HG03039 (cell line): ENCODE data around the gene ITIH6.
"Not testable (repeated sequence)": the region's sequence is repeated elsewhere in the genome, so short reads cannot be mapped to it uniquely, and the experiment has no call there.

ENCODE experiments used
- ATAC-seq: cut with Tn5 transposase; IDR thresholded peaks from one replicate; pipeline ENCODE4 v1.9.1; 2021; ENCODE audit warnings: mild to moderate bottlenecking, moderate library complexity; ENCODE audit not compliant: unreplicated experiment

ITIH6 gene, protein sequence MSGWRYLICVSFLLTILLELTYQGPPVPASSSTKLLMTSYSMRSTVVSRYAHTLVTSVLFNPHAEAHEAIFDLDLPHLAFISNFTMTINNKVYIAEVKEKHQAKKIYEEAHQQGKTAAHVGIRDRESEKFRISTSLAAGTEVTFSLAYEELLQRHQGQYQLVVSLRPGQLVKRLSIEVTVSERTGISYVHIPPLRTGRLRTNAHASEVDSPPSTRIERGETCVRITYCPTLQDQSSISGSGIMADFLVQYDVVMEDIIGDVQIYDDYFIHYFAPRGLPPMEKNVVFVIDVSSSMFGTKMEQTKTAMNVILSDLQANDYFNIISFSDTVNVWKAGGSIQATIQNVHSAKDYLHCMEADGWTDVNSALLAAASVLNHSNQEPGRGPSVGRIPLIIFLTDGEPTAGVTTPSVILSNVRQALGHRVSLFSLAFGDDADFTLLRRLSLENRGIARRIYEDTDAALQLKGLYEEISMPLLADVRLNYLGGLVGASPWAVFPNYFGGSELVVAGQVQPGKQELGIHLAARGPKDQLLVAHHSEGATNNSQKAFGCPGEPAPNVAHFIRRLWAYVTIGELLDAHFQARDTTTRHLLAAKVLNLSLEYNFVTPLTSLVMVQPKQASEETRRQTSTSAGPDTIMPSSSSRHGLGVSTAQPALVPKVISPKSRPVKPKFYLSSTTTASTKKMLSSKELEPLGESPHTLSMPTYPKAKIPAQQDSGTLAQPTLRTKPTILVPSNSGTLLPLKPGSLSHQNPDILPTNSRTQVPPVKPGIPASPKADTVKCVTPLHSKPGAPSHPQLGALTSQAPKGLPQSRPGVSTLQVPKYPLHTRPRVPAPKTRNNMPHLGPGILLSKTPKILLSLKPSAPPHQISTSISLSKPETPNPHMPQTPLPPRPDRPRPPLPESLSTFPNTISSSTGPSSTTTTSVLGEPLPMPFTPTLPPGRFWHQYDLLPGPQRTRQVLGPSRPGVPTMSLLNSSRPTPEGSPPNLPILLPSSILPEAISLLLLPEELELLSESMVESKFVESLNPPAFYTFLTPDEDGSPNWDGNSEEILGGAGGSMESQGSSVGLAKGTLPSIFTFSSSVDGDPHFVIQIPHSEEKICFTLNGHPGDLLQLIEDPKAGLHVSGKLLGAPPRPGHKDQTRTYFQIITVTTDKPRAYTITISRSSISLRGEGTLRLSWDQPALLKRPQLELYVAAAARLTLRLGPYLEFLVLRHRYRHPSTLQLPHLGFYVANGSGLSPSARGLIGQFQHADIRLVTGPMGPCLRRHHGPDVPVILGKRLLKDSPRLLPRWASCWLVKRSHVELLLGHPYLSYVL

DNA sequence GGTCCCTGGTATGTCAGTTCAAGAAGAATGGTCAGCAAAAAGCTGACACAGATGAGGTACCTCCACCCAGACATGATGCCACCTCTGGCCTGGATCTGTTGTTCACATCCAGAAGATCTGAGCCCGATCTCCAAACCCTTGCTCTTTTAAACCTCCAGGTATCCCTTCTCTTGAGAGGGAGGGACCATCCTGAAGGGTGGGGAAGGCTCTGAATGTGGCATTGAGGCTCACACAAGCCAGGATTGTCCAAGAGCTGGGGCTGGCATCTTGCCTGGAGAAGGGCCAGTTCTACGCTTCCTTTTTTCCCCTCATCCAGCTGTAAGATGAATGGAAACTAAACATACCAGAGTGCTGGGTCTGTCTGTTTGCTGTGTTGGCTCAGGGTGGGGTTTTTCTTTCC, at the start of gene ITIH6:
Gene ITIH6, minus strand, starts transcription at position 119 of the 400 bp plus-strand sequence. Its CDS starts 45 bp downstream, at position 74.
- ATAC-seq: no peak

DNA sequence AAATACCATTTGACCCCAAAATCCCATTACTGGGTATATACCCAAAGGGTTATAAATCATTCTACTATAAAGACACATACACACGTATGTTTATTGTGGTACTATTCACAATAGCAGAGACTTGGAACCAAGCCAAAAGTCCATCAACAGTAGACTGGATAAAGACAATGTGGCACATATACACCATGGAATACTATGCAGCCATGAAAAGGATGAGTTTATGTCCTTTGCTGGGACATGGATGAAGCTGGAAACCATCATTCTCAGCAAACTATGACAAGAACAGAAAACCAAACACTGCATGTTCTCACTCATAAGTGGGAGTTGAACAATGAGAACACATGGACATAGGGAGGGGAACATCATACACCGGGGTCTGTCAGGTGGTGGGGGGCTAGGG, 49.6 kb upstream of the ITIH6 start:
- ATAC-seq: not testable (repeated sequence)

DNA sequence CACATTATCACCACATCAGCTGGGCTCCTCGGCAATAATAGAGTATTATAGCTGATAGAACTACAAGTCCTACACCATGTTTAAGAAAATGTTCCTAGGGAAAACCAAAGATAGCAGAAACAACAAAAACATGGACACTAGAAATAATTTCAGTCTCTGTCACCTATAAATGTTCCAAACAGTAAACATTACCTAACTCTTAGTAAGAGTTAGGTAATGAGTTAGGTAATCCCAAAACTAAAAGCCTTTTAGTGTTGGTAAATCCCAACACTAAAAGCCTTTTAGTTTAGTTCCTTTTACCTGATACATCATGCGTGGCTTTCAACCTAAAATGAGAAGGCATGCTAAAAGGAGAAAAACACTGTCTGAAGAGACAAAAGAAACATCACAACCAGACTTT, 45.0 kb upstream of the ITIH6 start:
- no peak for ATAC-seq

DNA sequence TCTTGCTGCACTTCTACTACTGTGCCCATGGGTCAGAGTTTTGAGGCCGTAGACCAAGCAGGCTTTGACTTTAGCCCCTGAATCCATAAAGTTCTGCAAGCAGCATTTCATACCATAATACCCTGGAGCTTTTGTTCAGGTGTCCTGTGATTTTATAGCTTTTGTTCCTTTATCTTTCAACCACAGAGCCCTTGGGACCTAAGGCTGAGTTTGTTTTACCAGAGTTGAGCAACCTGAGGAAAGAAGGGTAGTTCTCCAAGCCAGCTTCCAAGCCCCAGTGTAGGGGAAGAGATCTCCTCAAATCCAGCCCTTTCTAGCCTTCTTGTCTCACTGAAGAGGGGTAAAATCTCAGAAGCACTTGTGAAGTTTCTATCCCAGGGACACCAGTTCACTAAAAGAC, 44.6 kb upstream of the ITIH6 start:
- no peak for ATAC-seq

DNA sequence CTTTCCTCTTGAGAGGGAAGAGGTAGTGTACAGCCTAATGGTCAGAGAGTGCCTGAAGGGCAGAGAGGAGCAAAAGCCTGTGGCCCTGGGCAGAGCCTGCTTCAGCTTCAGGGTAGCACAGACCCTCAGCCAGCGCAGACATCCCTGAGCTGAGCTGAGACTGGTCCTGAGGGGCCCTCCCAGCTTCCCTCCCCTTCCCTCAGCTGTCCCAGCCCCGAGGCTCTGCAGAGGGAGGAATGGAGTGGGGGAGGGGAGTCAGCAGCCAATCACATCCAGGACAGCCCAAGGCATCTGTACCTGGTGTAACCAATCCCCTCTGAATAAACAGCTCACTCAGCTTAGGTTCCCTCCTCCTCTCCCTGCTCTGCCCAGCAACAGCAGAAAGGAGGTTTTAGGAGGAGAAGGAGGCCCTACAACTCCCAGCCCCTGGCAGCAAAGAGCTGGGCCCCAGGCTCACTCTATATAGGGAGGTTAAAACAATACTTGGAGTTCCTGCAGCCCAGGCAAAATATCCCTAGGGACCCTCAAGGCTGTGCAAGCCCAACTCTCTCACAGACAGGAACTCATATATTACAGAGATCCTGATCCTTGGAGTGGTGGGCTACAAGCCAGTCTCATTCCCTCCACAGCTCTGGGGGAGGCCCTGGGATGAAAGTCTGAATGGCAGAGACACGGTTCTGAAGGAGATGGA, 43.3 kb upstream of the ITIH6 start:
- not testable (repeated sequence) for ATAC-seq

DNA sequence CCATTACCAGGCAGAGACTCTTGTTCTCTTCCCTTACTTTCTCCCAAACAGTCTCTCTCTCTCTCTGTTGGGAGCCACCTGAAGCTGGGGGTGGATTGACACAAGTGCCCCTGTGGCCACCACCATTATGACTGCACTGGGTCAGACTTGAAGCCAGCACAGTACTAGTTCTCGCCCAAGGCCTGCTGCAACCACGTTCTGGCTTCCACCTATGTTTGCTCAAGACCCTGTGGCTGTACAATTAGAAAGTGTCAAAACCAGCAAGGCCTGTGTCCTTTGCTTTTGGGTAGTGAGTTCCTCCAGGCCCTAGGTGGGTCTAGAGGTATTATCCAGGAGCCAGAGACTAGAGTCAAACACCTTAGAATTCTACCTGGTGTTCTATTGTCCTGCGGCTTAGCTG, 40.5 kb upstream of the ITIH6 start:
- ATAC-seq: no peak

DNA sequence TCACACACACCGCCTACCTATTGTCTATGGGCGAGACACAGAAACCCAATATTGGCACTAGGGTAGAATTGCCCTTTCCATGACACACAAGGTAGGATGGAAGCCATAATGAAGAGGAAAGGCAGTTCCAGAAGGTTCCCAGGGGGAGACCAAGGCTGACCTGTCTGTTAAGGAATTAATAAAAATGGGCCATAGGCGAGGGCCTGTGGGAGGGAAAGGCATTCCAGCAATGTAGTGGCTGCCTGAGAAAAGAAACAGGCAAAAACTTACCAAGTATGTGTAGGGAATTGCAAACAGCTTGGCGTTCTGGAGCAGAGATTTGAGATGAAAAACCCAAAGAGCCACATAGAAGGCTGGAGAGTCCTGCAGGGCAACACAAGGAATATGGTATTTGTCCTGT, 28.5 kb upstream of the ITIH6 start:
- ATAC-seq: no peak

DNA sequence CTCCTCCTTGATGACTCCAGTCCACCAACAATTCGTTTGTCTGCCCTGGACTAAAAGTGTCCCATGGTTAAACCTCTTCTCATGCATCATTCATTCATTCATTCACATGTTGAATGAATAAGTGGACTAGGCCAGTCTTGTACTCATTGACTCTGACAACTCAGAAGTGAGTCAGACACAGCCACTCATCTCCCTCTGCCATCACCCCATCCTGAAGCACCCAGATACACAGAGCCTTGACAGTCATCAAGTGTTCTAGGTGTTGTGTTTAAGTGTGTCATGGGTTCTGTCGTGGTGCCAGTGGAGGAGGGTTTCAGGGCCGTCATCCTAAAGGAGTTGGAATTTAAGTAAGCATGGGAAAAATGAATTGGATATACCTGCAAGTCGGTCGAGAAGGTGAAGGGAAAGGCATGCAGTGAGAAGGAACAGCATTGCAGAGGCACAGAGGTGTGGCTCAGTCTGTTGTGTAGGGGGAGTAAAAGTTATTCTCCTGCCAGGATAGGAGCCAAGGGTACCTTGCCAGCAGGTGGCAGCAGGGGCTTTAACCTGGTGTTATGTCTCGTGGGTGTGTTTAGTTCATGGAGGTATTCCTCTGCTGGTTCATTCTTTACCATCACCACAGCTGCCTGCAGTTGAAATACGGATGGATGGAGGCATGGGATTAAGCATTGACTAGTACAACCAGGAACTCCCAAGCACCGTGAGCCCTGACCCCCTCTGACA, 27.8 kb upstream of the ITIH6 start:
- no peak for ATAC-seq

DNA sequence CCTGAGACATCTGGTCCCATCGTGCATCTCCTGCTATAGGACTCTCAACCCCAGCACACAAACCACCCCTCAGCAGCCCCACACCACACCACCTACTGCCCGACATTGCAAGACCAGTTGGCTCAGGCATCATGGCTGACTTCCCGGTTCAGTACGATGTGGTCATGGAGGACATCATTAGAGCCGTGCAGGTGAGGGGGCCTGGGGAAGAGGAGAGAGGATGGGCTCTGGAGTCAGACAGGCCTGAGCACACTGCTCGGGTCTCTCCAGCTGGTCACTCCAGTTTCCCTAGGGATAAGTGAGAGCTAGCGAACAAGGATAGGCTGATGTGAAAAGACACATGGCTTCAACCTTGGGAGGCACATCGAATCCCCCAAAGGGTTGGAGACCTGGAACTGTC, 26.7 kb upstream of the ITIH6 start:
- ATAC-seq: no peak

DNA sequence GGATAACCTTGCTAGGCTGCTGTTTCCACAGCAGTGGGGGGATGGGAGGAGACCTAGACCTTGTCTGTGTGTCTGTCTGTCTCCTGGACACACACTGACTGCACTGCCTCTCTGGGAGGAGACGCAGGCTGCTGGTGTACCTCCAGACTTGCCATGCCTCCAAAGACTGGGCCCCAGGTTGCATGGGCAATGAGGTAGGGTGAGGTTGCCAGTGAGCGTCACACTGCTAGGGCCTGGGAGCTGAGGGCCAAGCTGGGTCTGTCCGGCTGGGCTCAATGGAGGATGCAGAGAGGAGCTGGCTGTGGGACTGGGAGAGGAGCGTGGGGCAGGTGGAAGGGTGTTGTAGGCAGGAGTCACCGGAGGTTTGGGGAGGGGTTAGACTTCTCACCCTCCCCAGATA, 26.1 kb upstream of the ITIH6 start:
- no peak for ATAC-seq

DNA sequence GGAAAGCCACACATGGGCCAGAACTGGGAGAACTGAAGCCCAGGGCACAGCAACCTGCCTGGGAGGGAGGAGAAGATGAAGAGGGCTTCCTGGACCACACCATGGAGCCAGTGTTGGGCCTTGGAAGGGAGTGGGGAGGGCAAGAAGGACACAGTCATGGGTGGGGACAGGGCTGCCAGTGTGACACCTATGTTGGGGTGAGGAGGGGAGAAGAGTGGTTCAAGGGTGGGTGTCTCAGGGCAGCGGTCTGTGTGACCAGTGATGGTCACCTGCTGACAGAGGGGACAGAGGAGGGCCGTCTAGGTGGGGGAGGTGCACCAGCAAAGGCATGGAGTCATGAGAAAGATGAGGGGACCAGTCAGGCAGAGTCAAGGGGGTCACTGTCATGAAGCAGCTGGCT, 23.3 kb upstream of the ITIH6 start:
- no peak for ATAC-seq

DNA sequence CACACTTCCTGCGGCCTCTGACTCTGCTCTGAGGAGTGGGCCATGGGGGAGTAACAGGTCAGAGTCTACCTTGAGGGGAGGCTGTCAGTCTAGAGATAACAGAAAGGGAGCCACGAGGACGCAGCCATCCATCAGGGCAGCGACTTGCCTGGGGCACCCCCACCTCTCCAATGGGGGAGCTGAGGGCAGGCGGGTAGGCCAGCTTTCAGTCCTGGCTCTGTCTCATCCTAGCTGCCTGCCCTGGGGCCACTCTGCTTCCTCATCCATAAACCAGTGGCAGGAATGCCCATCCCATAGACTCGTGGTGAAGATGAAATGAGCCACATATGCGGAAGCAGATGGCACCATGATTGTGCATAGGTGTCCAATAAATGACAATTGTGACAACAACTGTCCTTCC, 22.7 kb upstream of the ITIH6 start:
- no peak for ATAC-seq

DNA sequence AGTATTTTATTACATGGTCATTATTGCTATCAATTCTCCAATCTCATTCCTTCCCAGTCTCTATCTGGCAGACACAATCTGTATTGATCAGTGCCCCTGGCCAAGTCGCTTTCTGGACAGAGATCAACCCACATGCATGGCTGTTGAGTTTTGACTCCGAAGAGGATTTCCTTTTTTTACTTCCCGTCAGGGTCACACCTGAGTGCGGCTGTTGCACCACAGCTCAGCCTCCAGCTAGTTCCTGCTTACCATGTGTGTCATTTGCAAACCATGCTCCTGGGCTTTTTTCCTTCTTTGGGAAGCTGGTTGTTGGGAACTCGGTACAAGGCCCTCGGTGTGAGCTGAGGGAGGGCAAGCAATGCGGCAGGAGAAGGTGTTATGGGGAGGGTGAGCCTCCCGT, 21.1 kb upstream of the ITIH6 start:
- ATAC-seq: no peak

DNA sequence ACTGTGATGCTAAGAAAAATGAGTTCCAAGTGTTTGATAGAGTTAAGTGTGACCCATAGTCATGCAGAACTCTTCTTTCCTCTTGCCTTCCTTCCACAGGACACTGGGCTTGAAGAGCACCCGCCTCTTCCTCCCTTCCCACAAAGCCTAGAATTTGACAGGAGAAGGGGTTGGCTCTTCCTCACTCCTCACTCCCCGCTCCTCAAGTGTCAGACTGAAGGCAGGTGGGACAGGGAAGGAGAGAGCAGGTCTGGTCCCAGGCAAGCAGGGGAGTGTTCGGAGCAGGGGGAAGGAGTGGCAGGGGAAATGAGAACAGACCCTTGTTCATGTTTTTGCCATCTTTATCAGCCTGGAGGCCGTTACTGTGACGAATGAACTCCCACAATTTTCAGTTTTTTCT, 20.2 kb upstream of the ITIH6 start:
- no peak for ATAC-seq

DNA sequence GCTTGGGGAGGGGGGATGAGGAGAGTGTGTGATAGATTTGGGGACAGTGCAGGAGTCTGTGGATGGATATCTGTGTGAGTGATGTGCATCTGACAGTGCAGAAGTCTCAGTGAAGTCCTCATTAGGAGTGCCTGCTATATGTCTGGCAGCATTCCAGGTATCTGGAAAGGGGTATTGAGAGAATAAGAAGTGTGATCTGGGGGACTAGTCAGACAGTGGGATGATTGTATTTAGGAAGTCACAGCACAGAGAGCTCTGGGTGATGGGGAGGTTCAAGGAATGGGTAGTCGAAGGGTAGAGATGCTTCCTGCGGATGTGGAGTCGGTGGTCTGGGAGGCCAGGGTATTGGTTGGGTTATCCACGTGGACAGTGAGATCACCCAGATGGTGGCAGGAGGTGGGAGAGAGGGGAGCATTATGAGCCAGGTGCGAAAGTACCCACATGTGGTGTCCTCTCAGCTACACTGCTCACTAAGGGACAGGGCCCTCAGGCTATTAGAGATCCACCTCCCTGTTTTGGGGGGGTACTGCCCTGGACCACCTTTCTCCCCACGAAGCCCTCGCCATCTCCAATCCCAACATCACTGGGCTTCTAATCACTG, 19.3 kb upstream of the ITIH6 start:
- ATAC-seq: no peak

DNA sequence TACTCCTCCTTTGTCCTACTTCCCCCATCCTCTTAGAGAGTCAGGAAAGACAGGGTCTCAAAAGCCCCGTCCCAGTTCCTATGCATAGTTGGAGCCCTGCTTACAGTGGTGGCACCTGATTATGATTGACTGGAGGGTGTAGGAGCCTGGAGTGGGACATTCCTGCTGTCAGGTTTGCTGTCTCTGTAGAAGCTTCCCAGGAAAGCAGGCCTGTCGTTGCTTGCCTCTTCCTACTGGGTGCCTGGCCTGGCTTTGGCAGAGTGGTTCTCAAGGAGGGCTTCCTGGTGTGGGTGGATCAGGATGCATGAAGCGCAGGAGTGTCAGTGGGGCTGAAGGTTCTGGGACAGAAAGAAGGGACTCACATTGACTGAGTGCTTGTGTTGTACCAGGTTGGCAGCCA, 14.3 kb upstream of the ITIH6 start:
- no peak for ATAC-seq

DNA sequence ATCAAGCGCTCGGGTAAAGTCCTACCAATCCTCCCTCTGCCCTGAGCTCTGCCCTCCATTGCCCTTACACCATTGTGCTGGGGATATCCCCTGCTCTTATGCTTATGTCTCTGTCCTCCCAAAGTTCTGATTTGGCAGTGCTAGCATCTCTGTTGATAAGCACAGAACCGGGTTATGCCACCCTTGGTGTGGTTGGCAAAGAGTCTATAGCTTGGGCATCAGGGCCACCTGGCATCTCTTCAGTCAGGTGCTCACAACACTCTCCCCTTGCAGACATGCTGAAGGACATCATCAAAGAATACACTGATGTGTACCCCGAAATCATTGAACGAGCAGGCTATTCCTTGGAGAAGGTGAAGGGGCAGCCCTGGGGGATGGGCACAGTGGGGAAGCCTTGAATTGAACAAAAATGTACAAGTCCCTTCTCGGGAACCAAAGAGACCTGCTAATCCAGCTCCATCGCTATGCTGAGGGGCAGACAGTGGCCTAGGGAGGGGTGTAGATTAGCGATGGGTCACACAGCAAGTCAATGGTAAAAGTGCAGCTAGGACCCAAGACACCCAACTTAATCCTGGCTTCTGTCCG, 13.3 kb upstream of the ITIH6 start:
- ATAC-seq: no peak

DNA sequence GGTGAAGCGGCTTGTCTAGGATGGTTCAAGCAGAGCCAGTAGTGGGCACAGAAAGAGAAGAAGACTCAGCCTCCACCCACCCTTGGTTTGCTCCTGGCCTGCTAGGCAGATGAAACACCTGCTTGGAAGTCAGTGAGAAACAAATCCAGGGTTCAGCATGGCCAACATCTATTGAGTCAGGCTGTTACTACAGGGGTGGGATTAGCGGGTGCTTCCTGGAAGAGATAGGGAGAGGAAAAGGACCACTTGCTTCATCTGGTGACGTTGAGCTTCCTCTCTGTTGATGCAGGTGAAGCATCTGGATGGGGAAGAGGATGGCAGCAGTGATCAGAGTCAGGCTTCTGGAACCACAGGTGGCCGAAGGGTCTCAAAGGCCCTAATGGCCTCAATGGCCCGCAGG, 12.5 kb upstream of the ITIH6 start:
- no peak for ATAC-seq
